ENCODE data around the gene HAPLN1. TPM values are rescaled to one million over a fixed set of nuclear protein-coding genes. Genes with fewer than 3 reads are reported as not detected.

HAPLN1 gene
- total and polyA plus RNA-seq, 2 of the 4 experiments (the other 2 are of a cell fraction): under 0.01 to 0.07 TPM

DNA sequence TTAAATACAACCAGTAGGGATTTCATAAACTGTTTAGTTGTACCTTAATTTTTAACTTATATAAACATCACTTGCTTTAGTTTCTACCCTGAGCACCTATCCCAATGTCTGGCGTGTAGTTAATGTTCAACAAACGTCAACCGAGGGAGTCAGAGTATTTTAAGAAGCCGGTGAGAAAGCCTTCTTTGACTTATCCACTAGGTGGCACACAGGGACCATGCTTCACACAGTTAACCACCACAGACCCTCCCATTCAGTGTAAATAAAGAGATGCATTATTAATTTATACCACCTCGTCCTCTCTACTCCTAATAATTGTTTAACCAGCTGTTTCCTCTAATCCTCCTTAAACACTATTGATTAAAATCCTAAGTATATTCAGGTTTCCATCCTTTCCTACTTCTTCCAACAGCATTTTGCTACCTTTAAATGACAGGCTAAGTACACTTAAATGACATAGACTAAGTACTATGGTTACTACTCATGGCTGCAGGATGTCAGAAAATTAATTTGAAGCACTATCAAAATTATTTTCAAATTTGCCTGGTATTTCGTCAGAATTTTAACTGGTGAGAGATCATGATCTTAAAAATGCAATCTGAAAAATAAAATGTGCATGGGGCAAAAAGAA lies 2.3 kb downstream of the HAPLN1 start:
- Histone ChIP-seq H2AK9ac (replicated peaks; ENCODE audit: low read depth, low read length, poor library complexity) (no peak overlapping the region), H3K36me3 (ENCODE audit: control insufficient read depth, insufficient read depth, low read length) (no peaks in the 10 kb centered on the region), H4K5ac (ENCODE audit: low read depth, low read length) (no peak overlapping the region), H2BK20ac (ENCODE audit: low read depth, low read length) (no peak overlapping the region), H2BK120ac (ENCODE audit: low read depth, low read length) (no peak overlapping the region), H3K9ac (ENCODE audit: low read depth, low read length) (no peak overlapping the region), H3K23ac (ENCODE audit: low read depth, low read length) (no peak overlapping the region), H3K9me1 (ENCODE audit: insufficient read depth, low read length) (no peaks in the 10 kb centered on the region), H2AK5ac (ENCODE audit: low read depth, low read length) (no peak overlapping the region), H3K4me1 (ENCODE audit: control insufficient read depth, insufficient read depth, low read length) (peaks cover 3% of the 10 kb centered on the region), H3K56ac (ENCODE audit: extremely low read depth, insufficient read depth, low read length) (0 out of 2 replicates have a peak overlapping the region, but pooled peaks have one; percentile 3), H2AFZ (replicated peaks; ENCODE audit: low read length, poor library complexity) (no peak overlapping the region), H3K14ac (replicated peaks; ENCODE audit: low read depth, low read length) (no peak overlapping the region), H3K79me1 (ENCODE audit: low read depth in 1 of 2, low read length in 2 of 2) (no peaks in the 10 kb centered on the region), H3K9me3 (ENCODE audit: control insufficient read depth, insufficient read depth, low read length) (no peaks in the 10 kb centered on the region), H3K27ac (ENCODE audit: insufficient read depth, low read length) (no peak overlapping the region), H4K8ac (ENCODE audit: low read depth in 2 of 2, low read length in 2 of 2) (no peak overlapping the region), H4K20me1 (ENCODE audit: insufficient read depth, low read length) (no peaks in the 10 kb centered on the region), H3K4me2 (ENCODE audit: low read depth, low read length) (no peak overlapping the region), H2BK5ac (ENCODE audit: low read depth, low read length, poor library complexity, severe bottlenecking) (no peak overlapping the region), H3K4ac (ENCODE audit: low read depth, low read length) (no peak overlapping the region), H3K4me3 (ENCODE audit: insufficient read depth, low read depth, low read length) (no peak overlapping the region), H2BK15ac (ENCODE audit: low read depth, low read length) (no peak overlapping the region), H3K18ac (ENCODE audit: low read depth, low read length) (no peak overlapping the region), H3K27me3 (ENCODE audit: control insufficient read depth, insufficient read depth, low read length) (peaks cover 8% of the 10 kb centered on the region), H4K91ac (ENCODE audit: insufficient read depth, low read depth, low read length) (no peak overlapping the region)
- ATAC-seq (ENCODE audit: low read depth) (peak; percentile 56), DNase-seq (peak; percentile 73)
- ChIA-PET CTCF (interaction anchor here (0.6 to 1.3 kb wide), 6 partner anchors 14 to 1330 kb away, joined by 3 to 5 read pairs (median 4); no protein-coding TSS in a partner anchor), POLR2A (ENCODE audit: unreplicated experiment) (no interaction called here)
- no CpG with 5 or more reads among the region's 6 CpGs for WGBS, 2 experiments (ENCODE audit: extremely low coverage in 2 of 2, insufficient read length in 1 of 2)
- intact Hi-C loops (cut with micrococcal nuclease): loop anchor here (1.0 kb wide), 1 partner anchor 1331 kb away; no protein-coding TSS in a partner anchor
- no peak for TF ChIP-seq BHLHE40 (IDR thresholded peaks at IDR 0.05; ENCODE audit: low read depth, low read length)
- 0 out of 2 replicates have a peak, but pooled peaks have one; percentile 33 for TF ChIP-seq POLR2A (IDR thresholded peaks at IDR 0.05; ENCODE audit: low read depth, low read length)
- TF ChIP-seq, protein P1, sequence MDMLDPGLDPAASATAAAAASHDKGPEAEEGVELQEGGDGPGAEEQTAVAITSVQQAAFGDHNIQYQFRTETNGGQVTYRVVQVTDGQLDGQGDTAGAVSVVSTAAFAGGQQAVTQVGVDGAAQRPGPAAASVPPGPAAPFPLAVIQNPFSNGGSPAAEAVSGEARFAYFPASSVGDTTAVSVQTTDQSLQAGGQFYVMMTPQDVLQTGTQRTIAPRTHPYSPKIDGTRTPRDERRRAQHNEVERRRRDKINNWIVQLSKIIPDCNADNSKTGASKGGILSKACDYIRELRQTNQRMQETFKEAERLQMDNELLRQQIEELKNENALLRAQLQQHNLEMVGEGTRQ (IDR thresholded peaks at IDR 0.05; ENCODE audit: low read depth, low read length): no peak
- peak; percentile 95 for TF ChIP-seq CTCF (conservative IDR thresholded peaks at IDR 0.05; ENCODE audit: low read depth, low read length)
- TF ChIP-seq, protein P2, sequence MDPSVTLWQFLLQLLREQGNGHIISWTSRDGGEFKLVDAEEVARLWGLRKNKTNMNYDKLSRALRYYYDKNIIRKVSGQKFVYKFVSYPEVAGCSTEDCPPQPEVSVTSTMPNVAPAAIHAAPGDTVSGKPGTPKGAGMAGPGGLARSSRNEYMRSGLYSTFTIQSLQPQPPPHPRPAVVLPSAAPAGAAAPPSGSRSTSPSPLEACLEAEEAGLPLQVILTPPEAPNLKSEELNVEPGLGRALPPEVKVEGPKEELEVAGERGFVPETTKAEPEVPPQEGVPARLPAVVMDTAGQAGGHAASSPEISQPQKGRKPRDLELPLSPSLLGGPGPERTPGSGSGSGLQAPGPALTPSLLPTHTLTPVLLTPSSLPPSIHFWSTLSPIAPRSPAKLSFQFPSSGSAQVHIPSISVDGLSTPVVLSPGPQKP (IDR thresholded peaks at IDR 0.05; ENCODE audit: borderline replicate concordance, low read depth, low read length): no peak
- TF ChIP-seq MAZ (IDR thresholded peaks at IDR 0.05; ENCODE audit: borderline replicate concordance, low read depth, low read length): no peak
- peak; percentile 99 for TF ChIP-seq RAD21 (IDR thresholded peaks at IDR 0.05; ENCODE audit: low read length)
- peak; percentile 85 for TF ChIP-seq SMC3 (IDR thresholded peaks at IDR 0.05; ENCODE audit: low read depth, low read length)
- dilution Hi-C loops (cut with HindIII; ENCODE audit: low sequenced_read_pairs, unreplicated experiment): no loop called here
- in situ Hi-C loops (cut with MboI; ENCODE audit: low sequenced_read_pairs): loop anchor here (5.0 kb wide), 1 partner anchor 1329 kb away; no protein-coding TSS in a partner anchor
- no TSS peak for BruUV-seq (replicated peaks)
